ENCODE data around the gene P4HTM.

Gene P4HTM

DNA sequence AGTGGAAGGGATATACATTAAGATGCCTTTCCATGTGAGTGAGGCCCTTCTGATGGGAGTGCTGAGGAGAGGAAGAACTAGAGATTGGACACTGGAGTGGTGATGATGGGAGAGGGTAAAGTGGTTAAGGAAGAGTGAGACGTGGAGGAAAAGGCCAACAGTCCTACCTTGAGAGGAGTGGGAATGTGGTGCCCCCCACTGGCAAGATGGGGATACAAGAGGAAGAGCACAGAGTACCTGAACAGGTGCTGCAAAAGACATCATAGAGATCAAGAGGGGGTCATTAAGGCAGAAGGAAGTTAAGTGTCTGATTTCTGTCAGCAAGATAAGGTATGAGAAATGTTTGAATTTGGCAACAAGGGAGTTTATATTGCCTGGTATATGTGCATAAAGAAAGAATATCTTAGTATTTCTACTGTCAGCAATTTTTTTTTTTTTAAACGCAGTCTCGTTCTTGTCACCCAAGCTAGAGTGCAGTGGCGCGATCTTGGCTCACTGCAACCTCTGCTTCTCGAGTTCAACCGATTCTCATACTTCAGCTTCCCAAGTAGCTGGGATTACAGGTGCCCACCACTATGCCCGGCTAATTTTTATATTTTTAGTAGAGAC, 37.4 kb upstream of the P4HTM start:
- TF ChIP-seq, protein P1, sequence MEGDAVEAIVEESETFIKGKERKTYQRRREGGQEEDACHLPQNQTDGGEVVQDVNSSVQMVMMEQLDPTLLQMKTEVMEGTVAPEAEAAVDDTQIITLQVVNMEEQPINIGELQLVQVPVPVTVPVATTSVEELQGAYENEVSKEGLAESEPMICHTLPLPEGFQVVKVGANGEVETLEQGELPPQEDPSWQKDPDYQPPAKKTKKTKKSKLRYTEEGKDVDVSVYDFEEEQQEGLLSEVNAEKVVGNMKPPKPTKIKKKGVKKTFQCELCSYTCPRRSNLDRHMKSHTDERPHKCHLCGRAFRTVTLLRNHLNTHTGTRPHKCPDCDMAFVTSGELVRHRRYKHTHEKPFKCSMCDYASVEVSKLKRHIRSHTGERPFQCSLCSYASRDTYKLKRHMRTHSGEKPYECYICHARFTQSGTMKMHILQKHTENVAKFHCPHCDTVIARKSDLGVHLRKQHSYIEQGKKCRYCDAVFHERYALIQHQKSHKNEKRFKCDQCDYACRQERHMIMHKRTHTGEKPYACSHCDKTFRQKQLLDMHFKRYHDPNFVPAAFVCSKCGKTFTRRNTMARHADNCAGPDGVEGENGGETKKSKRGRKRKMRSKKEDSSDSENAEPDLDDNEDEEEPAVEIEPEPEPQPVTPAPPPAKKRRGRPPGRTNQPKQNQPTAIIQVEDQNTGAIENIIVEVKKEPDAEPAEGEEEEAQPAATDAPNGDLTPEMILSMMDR (IDR thresholded peaks at IDR 0.05) = peak; percentile 56
- no peak for TF ChIP-seq ZFX (IDR thresholded peaks at IDR 0.05; ENCODE audit: borderline replicate concordance)
- no peak overlapping the region for H3K27ac ChIP-seq

DNA sequence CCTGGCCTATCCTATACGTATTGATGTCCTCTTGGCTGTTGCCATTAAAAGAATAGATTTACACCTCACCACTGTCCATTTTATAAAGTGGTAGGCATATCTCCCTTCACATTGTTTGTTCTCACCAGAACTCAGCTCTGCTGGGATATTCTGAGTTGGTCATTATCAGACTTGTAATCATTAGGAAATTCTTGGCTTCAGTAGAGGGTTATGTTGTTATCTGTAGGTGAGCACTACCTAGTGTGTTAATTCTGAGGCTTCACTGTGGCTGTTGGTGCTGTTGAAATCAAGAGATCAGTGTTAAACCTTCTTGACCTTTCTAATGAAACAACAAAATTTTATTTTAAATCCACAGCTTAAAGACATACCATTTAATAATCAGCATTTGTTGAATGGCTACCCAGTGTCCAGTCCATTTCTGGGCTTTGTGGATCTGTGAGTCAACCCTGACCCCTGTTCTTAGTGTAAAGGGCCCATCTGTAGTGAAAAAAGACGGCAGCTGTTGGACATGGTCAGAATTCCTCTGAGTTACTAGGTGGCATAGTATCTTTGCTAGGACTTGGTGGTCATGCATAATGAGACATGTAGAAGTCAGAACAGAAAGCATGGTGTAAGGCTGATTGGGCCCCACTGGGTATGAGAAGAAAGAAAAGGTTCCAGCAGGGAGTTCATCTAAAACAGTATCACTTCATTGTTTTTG, 32.9 kb upstream of the P4HTM start:
- no peak overlapping the region for H3K27ac ChIP-seq
- TF ChIP-seq ZFX (IDR thresholded peaks at IDR 0.05; ENCODE audit: borderline replicate concordance) = no peak
- TF ChIP-seq, protein P1 (IDR thresholded peaks at IDR 0.05) = no peak

DNA sequence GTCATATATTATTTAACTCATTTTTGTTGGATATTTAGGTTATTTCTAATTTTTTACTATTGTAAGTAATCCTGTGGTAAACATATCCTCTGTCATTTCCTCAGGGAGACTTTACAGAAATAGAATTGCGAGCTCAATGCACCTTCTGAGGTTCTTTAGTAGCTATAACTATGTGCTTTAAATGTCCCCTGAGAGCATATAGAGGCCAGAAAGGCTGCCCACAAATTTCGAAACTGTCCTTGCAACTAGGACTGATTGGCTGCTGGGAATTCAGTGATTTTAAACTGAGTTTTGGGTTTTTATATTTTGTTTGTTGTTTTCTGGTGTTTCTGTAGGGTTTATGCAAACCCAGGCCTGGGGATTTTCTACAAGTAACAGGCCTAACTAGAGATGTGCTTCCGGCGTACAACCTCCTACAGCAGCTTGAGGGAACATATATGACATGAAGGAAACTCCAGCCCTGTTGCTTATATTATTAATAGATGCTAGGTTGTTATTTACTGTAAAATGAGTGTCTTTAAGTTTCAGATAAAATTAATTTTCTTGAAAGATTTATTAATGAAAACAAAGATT, 29.1 kb upstream of the P4HTM start:
- TF ChIP-seq, protein P1 (IDR thresholded peaks at IDR 0.05) = no peak
- no peak for TF ChIP-seq ZFX (IDR thresholded peaks at IDR 0.05; ENCODE audit: borderline replicate concordance)

DNA sequence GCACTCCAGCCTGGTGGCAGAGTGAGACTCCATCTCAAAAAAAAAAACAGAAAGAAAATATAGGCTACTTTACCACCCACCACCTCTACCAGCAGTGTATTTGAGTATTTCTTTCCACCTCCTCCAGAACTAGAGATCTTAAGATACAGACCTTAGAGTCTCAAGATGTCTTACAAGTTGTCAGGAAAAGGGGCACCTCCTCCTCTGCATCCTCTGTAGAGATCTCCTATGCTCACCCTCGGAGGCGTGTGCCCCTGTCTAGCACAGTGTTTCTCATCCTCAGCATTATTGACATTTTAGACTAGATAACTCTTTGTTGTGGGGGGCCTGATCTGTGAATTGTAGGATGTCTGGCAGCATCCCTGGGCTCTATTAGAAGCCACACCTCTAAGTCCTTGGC, 27.7 kb upstream of the P4HTM start:
- no peak overlapping the region for H3K27ac ChIP-seq
- TF ChIP-seq, protein P1 (IDR thresholded peaks at IDR 0.05) = no peak
- no peak for TF ChIP-seq ZFX (IDR thresholded peaks at IDR 0.05; ENCODE audit: borderline replicate concordance)

More for the DNA sequence above, 29.1 kb upstream of the P4HTM start:
- H3K27ac ChIP-seq = no peak overlapping the region

DNA sequence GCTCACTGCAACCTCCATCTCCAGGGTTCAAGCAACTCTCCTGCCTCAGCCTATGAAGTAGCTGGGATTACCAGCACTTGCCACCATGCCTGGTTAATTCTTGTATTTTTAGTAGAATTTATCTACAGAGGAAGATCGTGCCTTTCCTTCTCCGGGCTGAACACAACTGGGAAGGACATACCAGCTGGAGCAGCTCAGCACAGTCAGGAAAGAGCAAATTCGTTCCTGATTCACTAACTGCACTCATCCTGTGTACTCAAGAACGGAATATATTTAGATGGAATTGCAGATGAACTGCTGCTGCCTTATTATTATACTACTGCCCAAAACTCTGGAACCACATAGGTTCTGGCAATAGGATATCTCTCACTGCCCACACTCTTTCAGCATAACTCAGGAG, 27.1 kb upstream of the P4HTM start:
- no peak for TF ChIP-seq ZFX (IDR thresholded peaks at IDR 0.05; ENCODE audit: borderline replicate concordance)
- TF ChIP-seq, protein P1 (IDR thresholded peaks at IDR 0.05) = no peak
- H3K27ac ChIP-seq = no peak overlapping the region

DNA sequence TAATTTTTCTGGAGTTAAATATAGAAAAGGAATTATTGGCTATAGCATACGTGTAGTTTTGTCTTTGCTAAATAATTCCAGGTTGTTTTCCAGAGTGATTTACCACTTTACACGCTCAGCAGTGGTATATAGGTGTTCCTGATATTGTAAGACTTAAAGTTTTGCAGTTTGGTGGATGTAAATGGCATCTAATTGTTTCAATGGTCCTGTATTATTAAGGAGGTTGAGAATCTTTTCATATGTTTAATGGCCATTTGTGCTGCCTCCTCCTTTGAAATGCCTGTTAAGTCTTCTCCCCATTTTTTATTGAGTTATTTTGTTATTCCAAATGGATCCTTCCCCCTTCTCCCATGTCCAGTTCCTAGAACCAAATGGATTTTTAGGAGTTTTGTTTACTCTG, 26.4 kb upstream of the P4HTM start:
- H3K27ac ChIP-seq = no peak overlapping the region

More for the DNA sequence above, 26.4 kb upstream of the P4HTM start:
- TF ChIP-seq, protein P1 (IDR thresholded peaks at IDR 0.05) = no peak
- TF ChIP-seq ZFX (IDR thresholded peaks at IDR 0.05; ENCODE audit: borderline replicate concordance) = no peak

Data from 22Rv1 (cell line).